ENCODE data around the gene SCG2.
A peak's percentile ranks its signal among the peaks of the same experiment; 100 is the strongest.

Gene SCG2

DNA sequence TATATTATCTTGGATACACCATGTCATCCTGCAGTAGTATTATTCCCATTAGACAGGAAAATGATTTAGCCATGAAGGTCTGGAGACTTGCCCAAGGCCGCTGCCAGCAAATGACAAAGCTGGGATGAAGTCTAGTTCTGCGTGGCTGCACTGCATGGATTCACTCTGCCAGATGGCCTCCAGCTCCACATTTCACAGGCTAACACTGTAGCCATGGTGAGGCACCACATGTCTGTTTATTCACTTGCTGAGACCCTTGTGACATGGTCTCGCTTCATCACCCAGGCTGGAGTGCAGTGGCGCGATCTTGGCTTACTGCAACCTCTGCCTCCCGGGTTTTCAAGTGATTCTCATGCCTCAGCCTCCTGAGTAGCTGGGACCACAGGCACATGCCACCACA, 31.5 kb upstream of the SCG2 start:
- TF ChIP-seq REST (IDR thresholded peaks at IDR 0.05; ENCODE audit: insufficient read depth in 1 of 2, low read depth in 2 of 2, low read length in 2 of 2), result no peak
- TF ChIP-seq FOXP2 (optimal IDR thresholded peaks at IDR 0.05; ENCODE audit: borderline replicate concordance, extremely low read depth, extremely low read length, insufficient read depth), result peak; percentile 25
- 0 out of 2 replicates have a peak, but pooled peaks have one; percentile 18 for TF ChIP-seq TAF1 (IDR thresholded peaks at IDR 0.05; ENCODE audit: borderline replicate concordance, insufficient read depth, low read length)

GRCh38 chr2:223632826-223633225, 30.7 kb upstream of the SCG2 start:
- TF ChIP-seq REST (IDR thresholded peaks at IDR 0.05; ENCODE audit: insufficient read depth in 1 of 2, low read depth in 2 of 2, low read length in 2 of 2), result no peak
- TF ChIP-seq FOXP2 (optimal IDR thresholded peaks at IDR 0.05; ENCODE audit: borderline replicate concordance, extremely low read depth, extremely low read length, insufficient read depth), result no peak
- TF ChIP-seq TAF1 (IDR thresholded peaks at IDR 0.05; ENCODE audit: borderline replicate concordance, insufficient read depth, low read length), result no peak
- no peak for TF ChIP-seq POLR2AphosphoS5 (IDR thresholded peaks at IDR 0.05; ENCODE audit: low read depth, low read length)
- TF ChIP-seq SIN3A (IDR thresholded peaks at IDR 0.05; ENCODE audit: borderline replicate concordance, insufficient read depth, low read length), result no peak

GRCh38 chr2:223626716-223627115, 24.6 kb upstream of the SCG2 start:
- TF ChIP-seq TAF1 (IDR thresholded peaks at IDR 0.05; ENCODE audit: borderline replicate concordance, insufficient read depth, low read length) (no peak), SIN3A (IDR thresholded peaks at IDR 0.05; ENCODE audit: borderline replicate concordance, insufficient read depth, low read length) (no peak)

- no peak for TF ChIP-seq TAF1 (IDR thresholded peaks at IDR 0.05; ENCODE audit: borderline replicate concordance, insufficient read depth, low read length)
- TF ChIP-seq REST (IDR thresholded peaks at IDR 0.05; ENCODE audit: insufficient read depth in 1 of 2, low read depth in 2 of 2, low read length in 2 of 2), result no peak
- no peak for TF ChIP-seq FOXP2 (optimal IDR thresholded peaks at IDR 0.05; ENCODE audit: borderline replicate concordance, extremely low read depth, extremely low read length, insufficient read depth)
- no peak for TF ChIP-seq POLR2AphosphoS5 (IDR thresholded peaks at IDR 0.05; ENCODE audit: low read depth, low read length)
- TF ChIP-seq SIN3A (IDR thresholded peaks at IDR 0.05; ENCODE audit: borderline replicate concordance, insufficient read depth, low read length), result no peak
Observed at GRCh38 chr2:223625652-223626051, 23.5 kb upstream of the SCG2 start.

DNA sequence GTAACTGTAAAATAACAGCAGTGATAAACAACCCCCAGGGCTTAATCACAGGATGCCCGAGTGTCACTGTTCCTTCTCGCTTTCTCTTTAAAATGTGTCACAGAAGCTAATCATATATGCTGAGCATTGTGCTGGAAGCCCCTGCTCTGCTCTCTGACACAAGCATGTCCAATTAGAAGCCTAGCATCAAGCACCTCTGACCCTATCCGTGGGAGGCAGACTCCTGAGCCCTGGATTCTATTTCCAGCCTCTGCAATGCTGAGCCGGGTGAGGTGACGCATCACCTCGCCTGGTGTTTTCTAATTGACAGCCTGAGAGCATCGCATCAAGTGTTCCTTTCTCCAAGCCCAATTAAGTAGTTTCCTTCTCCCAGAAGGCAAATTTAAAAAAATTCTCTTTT, 19.7 kb upstream of the SCG2 start:
- no peak for TF ChIP-seq TAF1 (IDR thresholded peaks at IDR 0.05; ENCODE audit: borderline replicate concordance, insufficient read depth, low read length)
- TF ChIP-seq REST (IDR thresholded peaks at IDR 0.05; ENCODE audit: insufficient read depth in 1 of 2, low read depth in 2 of 2, low read length in 2 of 2), result no peak
- peak; percentile 20 for TF ChIP-seq FOXP2 (optimal IDR thresholded peaks at IDR 0.05; ENCODE audit: borderline replicate concordance, extremely low read depth, extremely low read length, insufficient read depth)

Data from PFSK-1 (cell line).